K562 (cell line): Measurements from ENCODE around the gene ARMC7. TPM values are rescaled to one million over a fixed set of nuclear protein-coding genes. Genes with fewer than 3 reads are reported as not detected.

ENCODE experiments used
- FIP1L1 ChIP-seq: fragments of 200-400 bp; formaldehyde crosslinking; IDR thresholded peaks from 2 replicates; pipeline ENCODE4 v1.6.1; 2018; ENCODE audit warnings: mild to moderate bottlenecking, low read depth, low read length; ENCODE audit not compliant: poor library complexity, severe bottlenecking
- HDAC1 ChIP-seq, 2 experiments: fragments of 450-650 bp; IDR thresholded peaks; 2 replicates each; pipeline ENCODE4 v1.6.1; 2016 to 2017; ENCODE audit warnings: inconsistent platforms in 1 of 2, mild to moderate bottlenecking in 1 of 2, moderate library complexity in 1 of 2
- MIER1 ChIP-seq: fragments of 450-650 bp; IDR thresholded peaks from 2 replicates; pipeline ENCODE4 v1.6.1; 2016; ENCODE audit warnings: antibody characterized with exemption, mild to moderate bottlenecking, low read depth
- NRF1 ChIP-seq, 2 experiments: fragments of 450-650 bp; IDR thresholded peaks in 1 of 2; conservative IDR thresholded peaks in 1 of 2; 2 replicates each; pipeline ENCODE4 v1.6.1; 2014; ENCODE audit warnings: mild to moderate bottlenecking in 2 of 2
- RB1 ChIP-seq: fragments of 450-650 bp; IDR thresholded peaks from 2 replicates; pipeline ENCODE4 v1.6.1; 2017; ENCODE audit warnings: low read depth, mild to moderate bottlenecking
- SETDB1 ChIP-seq: IDR thresholded peaks from one replicate; pipeline ENCODE4 v1.6.1; 2012; ENCODE audit warnings: low read length, control low read depth, inconsistent platforms
- SMC3 ChIP-seq: conservative IDR thresholded peaks from 2 replicates; pipeline ENCODE4 v1.6.1; 2011; ENCODE audit warnings: low read depth, low read length, improper control_type of control experiment; ENCODE audit not compliant: insufficient read depth
- SRF ChIP-seq, 2 experiments: fragments of 250-450, 450-650 bp in 1 of 2; sonication (Bioruptor Pico) in 1 of 2; sonication (generic) in 1 of 2; formaldehyde crosslinking; IDR thresholded peaks; 2 replicates each; pipeline versions ENCODE4 v1.5.0 to v1.5.1; 2020 to 2022; ENCODE audit warnings: mild to moderate bottlenecking in 1 of 2, missing genetic modification reagents in 1 of 2
- THRB ChIP-seq: fragments of 450-650 bp; formaldehyde crosslinking; conservative IDR thresholded peaks from 2 replicates; pipeline ENCODE4 v1.4.0; 2022; ENCODE audit warnings: mild to moderate bottlenecking, missing genetic modification characterization
- VEZF1 ChIP-seq: fragments of 200-800 bp; sonication (Bioruptor generic); IDR thresholded peaks from 2 replicates; pipeline ENCODE4 v1.6.1; 2017; ENCODE audit warnings: missing genetic modification characterization, missing compliant biosample characterization
- ZNF134 ChIP-seq: fragments of 250-450 bp; sonication (Bioruptor Pico); conservative IDR thresholded peaks from 2 replicates; pipeline ENCODE4 v1.4.0; 2020
- ZNF408 ChIP-seq: fragments of 250-450 bp; sonication (Bioruptor Pico); IDR thresholded peaks from 2 replicates; pipeline ENCODE4 v1.4.0; 2020; ENCODE audit warnings: low read depth, mild to moderate bottlenecking, moderate library complexity
- polyA plus RNA-seq, 8 experiments: library from polyadenylated mRNA; depleted of rRNA in 4 of 8; stranded (reverse) in 5 of 8; unstranded in 3 of 8; fragments of >200 nt; fragmentation: Nextera tagmentation in 2 of 8; fragmentation: Illumina TruSeq in 1 of 8; extraction: Ambion mirVana in 2 of 8; extraction: Trizol in 1 of 8; gene quantifications; 2 replicates each; pipeline versions ENCODE4 v1.2.1 to v1.2.3, GENCODE V29; 2011 to 2014; ENCODE audit warnings: inconsistent platforms in 1 of 8, missing spikeins in 1 of 8
- total RNA-seq, 7 experiments: library from RNA; depleted of rRNA in 6 of 7; stranded (reverse); fragments of >200 nt in 6 of 7; fragmentation: Illumina TruSeq in 2 of 7; extraction: Trizol in 2 of 7; gene quantifications; 2 replicates each; pipeline versions ENCODE4 v1.2.1 to v1.2.3, GENCODE V29; 2011 to 2021; ENCODE audit warnings: low replicate concordance in 1 of 7

The ARMC7 gene
- total and polyA plus RNA-seq, 9 of the 15 experiments (the other 6 are each of a cell fraction or from before 2014, with no cell fraction given): 1.4 to 15.2 (median 5.9) TPM

GRCh38 chr17:75109407-75110233 lies at the start of gene ARMC7 (continued):
- TF ChIP-seq ZNF408 (no peak), RB1 (peak; percentile 42; the same call in 1 of the 2 replicates), NRF1 (conservative IDR thresholded peaks at IDR 0.05 in 1 of 2, IDR thresholded peaks at IDR 0.05 in 1 of 2) (peak; percentile 96), SRF (CRISPR knock-in tag; IDR thresholded peaks at IDR 0.05) (0 out of 4 replicates have a peak, but pooled peaks have one; percentile 17 to 35), VEZF1 (CRISPR knock-in tag) (peak; percentile 78), HDAC1 (IDR thresholded peaks at IDR 0.05) (0 out of 4 replicates have a peak, but pooled peaks of 1 of the 2 experiments have one; percentile 13), ZNF134 (CRISPR knock-in tag) (no peak), SETDB1 (no peak), THRB (CRISPR knock-in tag) (no peak), FIP1L1 (peak; percentile 39), SMC3 (peak; percentile 22; the same call in 1 of the 2 replicates), MIER1 (no peak)
